Stimulated activated CD8-positive, alpha-beta memory T cell treated with anti-CD3 and anti-CD28 coated beads, Interleukin-4, amount 100 ng/mL, for 24 hours (primary cell): ENCODE results near the gene MTA1.

ENCODE experiments used
- DNase-seq: peaks from one replicate; pipeline ENCODE4 v3.0.0-alpha.2; 2020; ENCODE audit warnings: low read depth

MTA1 gene

DNA sequence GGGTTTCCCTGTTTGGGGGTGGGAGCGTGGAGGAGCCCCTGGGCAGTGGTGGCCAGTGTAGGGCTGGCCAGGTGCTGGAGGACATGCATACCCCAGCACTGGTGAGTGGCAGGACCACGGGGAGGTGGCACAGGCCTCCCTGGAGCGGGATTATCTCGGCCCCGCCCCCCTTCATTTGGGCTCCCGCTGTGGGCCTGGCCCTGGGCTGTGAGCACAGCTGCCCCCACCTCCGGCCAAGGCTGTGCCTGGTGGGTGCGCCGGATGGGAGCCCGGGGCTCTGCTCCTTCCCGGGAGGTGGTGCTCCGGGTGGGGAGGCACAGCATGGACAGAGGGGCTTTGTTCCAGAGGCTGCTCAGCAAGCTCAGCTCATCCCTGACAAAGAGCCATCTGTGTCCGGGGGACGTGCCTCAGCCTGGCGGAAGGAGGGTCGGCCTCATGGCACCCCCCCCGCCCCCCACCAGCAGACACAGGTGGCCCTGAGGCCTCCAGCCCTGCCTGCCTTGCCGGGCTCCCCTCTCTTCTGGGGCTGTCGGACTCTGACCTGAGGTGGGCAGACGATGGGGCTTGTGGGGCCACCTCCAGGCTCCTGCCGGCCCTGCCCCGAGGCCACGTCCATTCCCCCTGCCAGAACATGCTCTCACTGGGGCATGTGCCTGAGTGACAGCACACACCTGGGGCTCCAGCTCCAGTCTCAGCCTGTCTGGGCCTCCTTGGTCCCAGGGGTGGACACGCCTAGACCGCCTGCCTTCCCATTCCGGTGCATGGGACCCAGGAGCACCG is 79.8 kb downstream of the MTA1 start:
- no peak for DNase-seq

DNA sequence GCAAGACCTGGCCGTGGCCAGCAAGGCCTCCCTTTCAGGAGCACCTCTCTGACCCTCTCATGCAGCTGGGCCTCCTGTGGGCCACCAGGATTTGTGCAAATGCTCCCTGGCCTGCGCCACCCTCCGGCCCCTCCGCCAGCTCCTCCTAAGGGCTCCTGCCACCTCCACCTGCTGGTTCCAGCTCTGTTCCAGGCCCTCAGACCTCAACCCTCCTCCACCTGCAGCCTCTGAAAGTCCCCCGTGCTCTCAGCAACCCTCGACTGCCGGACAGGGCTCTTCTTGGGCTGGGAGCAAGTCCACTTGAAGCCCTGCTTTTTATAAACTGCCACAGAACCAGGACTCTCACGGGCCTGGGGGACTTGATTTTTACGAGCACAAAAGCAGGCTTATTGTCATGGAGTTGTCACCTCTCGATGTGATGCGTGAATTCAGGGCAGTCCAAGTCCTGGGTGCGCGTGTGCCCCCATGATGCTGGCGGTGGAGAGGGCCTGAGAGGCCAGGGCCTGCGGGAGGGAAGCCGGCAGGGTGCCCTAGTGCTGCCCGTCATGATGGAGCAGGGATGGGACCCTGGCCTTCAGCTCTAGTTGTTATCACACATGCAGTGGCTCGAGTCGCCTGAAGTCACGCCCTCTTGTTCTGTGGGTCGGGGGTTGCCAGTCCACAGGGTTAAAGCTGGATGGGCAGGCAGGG is 80.6 kb downstream of the MTA1 start:
- DNase-seq, result no peak

DNA sequence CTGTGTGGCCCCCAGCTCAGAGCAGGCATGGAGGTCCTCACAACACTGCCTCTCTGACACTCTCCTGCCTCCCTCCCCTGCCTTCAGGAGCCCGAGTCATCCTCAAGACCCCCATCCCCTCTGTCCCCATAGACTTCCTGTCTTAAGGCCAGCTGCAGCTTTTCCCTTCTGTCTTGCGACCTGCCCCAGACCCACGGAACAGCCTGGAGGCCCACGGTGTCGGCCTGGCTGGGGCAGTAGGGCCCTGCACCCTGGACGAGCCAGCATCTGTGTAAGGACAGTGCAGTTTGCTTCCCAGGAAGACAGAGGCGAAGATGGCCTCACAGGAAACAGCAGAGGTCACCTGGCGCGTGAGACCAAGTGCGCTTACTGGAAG is 81.1 kb downstream of the MTA1 start:
- no peak for DNase-seq

DNA sequence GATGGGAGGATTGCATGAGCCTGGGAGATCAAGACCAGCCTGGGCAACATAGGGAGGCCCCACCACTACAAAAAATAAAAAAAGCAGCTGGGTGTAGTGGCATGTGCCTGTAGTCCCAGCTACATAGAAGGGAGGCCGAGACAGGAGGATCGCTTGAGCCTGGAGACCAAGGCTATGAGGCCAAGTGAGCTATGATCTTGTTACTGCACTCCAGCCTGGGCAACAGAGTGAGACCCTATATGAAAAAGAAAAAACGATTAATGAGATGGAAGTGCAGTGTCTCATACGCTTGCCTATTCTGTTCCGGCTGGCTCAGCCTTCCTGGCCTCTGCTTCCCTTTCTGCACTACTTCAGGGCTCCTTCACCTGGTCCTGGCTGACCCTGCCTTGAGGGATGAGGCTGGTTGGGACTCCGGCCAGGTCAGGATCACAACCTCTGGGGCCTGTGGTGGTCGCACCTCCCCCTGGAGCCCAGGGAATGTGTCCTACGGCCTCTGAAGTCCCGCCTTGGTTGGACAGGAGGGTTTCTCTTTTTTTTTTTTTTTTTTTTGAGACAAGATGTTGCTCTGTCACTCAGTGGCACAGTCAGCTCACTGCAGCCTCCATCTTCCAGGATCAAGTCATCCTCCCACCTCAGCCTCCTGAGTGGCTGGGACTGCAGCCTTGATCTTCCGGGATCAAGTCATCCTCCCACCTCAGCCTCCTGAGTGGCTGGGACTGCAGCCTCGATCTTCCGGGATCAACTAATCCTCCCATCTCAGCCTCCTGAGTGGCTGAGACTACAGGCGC is 82.1 kb downstream of the MTA1 start:
- DNase-seq, result no peak

DNA sequence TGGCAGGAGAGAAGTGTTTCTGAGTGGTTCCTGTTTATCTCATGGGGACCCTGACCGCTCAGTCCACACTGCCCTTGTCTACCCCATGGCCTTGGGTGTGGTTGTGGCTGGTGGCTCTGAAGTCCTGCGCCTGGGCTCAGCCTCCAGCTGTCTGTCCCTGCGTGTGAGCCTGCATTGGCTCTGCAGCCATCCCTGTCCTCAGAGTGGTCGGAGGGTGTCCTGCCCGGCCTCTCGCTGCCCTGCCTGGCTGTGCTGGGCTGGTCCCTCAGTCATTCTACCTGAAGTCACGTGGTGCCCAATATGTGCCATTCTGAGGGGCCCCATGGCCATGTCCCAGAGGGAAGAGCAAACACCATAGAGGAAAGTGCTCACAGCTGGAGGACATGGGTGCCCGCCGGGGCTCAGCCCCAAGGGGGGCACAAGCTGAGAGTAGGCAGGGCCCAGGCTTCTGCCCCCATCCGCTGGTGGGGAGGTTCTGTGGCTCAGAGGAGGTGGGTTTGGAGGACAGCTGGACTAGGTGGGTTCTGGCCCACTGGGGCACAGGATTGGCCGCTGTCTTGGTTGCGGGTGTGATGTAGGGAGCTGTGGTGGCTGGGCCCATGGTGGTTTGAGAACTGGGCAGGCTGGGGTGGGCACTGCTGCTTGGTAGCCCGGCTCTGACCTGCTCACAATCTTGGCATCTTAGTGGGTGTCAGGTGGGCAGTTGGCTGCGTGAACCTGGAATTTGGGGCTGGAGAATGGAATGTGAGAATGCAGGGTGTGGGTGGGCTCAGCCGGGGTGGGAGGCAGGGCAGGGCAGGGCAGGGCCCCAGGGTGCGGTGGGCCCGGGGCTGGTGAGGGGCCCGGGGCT is 83.0 kb downstream of the MTA1 start:
- DNase-seq, result no peak

DNA sequence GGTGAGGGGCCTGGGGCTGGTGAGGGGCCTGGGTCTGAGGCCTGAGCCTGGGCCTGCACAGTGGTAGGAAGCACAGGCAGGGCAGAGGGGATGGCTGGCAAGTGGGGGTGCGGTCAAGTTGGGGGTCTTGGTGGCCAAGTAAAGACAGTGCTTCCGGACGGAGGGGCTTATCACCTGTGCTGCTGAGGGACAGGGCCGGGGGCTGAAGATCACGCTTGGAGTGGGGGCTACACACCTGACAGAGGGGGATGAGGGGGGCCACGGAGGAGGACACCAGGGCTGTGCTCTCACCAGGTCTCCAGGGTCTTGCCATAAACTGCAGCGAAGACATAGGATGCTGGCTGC is 83.6 kb downstream of the MTA1 start:
- no peak for DNase-seq

DNA sequence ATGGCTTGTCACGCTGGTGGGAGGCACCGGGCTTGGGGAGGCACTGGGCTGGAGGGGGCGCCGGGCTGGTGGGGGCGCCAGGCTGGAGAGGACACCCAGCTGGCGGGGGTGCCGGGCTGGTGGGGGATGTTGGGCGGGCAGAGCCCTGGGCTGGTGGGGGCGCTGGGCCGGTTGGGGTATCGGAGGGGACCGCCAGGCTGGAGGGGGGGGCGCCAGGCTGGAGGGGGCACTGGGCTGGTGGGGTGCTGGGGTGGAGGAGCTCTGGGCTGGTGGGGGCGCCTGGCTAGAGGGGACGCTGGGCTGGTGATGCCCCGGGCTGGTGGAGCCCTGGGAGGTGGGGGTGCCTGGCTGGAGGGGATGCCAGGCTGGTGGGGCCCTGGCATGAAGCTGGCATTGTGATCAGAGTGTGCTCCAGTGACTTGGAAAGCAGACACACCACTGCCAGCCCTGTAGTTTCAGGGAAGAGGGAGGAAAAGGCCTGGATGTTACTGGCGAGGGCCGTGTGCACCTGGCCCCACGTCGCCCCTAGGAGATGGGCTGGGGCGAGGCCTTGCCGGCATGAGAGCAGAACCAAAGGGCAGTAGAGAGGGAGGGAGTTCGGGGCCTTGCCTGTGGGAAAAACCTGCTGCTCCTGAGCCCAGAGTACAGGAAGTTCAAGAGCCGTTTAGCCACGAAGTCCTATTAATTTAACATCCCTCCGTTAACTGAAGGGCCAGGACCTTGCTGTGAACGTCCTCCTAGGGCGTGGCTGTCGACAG is 84.5 kb downstream of the MTA1 start:
- DNase-seq, result no peak

DNA sequence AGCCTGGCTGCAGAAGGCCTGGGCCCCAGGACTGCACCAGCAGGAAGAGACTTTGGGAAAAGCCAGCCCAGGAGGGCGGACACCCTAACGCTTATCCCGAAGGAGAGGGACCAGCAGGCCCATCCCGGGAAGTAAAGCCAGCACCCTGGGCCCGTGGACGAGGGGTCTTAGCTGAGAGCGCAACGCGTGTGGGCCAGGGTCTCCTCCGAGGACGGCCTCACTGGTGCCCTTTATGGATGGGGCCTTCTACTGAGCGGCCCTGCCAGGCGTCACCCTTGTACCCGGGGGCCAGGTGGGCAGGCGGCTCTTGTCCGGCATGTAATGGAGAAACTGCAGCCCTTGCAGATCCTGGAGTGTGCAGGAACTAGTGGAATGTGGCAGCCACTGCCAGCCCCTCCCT is 85.5 kb downstream of the MTA1 start:
- DNase-seq, result no peak

DNA sequence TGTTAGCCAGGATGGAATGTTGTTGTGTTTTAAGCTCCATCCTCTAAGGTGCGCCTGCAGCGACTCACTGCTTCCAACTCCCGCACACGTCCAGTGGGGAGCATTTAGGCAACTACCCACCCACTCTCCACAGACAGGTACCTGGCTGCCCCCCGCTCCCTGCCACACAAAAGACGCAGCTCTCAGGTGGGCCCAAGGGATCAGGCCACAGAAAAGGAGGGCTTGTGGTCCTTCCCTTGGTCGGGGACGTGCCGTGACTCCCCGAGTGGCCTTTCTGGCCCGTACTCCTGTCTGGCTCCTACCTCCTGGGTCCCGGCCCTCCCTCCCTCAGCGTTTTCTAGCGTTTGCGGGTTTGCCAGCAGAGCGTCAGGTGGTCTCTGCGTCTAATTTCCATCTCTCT is 87.6 kb downstream of the MTA1 start:
- no peak for DNase-seq

DNA sequence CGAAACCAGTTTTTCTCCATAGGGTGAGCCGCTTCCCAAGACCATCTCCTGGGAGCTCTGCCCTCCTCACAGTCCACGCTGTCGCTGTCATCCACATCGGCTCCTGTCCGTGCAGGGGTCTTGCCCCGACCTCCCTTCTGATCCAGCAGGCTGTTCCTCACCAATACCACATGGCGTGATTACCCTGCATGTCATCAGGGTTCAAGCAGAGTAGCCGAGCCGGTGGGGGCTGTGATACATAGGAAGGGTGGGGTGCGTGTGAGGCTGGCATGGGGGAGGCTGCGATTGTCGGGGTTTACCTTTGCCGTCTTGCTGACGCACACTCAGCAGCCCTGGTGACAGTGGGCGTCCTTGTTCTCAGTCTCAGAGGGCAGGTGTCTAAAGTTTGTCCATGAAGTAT is 88.4 kb downstream of the MTA1 start:
- DNase-seq, result no peak

DNA sequence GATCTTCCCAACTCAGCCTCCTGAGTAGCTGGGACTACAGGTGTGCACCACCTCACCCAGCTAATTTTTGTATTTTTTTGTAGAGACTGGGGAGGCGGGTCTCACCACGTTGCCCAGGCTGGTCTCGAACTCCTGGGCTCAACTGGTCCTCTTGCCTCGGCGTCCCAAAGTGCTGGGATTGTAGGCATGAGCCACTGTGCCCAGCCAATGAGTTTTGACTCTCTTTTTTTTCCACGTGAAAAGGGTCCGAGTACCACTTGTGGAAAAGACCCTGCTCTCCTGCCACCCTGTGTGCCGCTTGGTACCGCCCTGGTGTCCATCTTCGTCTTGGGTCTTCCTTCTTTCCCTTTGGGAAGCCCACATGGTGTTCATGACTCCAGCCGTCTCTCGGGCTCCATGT is 89.0 kb downstream of the MTA1 start:
- no peak for DNase-seq

DNA sequence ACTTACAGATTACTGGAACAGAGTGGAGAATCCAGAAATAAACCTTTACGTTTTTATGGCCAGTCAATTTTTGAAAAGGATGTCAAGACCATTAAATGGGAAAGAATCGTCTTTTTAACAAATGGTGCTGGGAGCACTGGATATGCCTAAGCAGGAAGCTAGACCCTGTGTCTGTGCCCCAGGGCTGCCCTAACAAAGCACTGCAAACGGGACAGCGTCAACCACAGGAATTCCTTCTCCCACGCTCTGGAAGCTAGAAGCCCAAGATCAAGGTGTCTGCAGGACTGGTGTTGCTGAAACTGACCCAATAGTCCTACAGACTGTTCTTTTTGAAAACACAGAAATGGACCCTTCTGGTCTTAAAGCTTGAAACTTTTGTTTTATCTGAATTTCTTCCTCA is 97.5 kb downstream of the MTA1 start:
- DNase-seq, result no peak

DNA sequence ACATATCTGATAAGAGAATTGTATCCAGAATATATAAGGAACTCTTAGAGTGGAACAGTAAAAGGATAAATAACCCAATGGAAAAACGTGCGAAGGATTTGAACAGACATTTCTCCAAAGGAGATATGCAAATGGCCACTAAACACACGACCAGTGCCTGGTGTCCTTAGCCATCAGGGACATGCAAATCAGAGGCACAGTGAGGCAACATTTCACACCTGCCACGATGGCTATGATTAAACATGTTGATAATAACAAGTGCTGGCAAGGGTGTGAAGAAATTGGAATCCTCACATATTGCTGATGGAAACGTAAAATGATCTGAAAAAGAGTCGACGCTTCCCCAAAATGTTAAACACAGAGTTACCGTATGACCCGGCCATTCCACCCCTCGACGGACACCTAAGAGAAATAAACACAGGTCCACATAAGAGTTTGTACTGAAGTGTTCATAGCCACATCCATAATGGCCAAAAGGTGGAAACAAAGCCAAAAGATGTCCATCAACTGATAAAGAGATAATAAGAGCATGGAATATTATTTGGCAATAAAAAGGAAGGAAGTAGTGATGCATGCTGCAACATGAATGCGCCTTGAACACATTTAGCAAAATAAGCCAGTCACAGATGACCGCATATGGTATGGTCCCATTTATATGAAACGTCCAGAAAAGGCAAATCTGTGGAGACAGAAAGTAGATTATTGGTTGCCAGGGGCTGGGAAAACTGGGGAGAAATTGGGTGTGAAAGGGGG is 100.5 kb downstream of the MTA1 start:
- DNase-seq, result no peak
